AG09309 (cell line): ENCODE results near the gene GJA5.

ENCODE experiments used
- DNase-seq: peaks from one replicate; pipeline ENCODE4 v3.0.0-alpha.2; 2010; ENCODE audit warnings: low read depth
- H3K4me3 ChIP-seq: 2 replicates; pipeline ENCODE4 v1.5.1; 2011; ENCODE audit warnings: mild to moderate bottlenecking, low read depth, low read length, moderate library complexity; ENCODE audit not compliant: control insufficient read depth
- TF ChIP-seq, protein P1 (sequence below): IDR thresholded peaks from 2 replicates; pipeline ENCODE4 v1.5.1; 2011; ENCODE audit warnings: mild to moderate bottlenecking, low read depth, low read length, inconsistent platforms; ENCODE audit not compliant: insufficient read depth, control insufficient read depth; ENCODE audit errors: missing control alignments

Gene GJA5

DNA sequence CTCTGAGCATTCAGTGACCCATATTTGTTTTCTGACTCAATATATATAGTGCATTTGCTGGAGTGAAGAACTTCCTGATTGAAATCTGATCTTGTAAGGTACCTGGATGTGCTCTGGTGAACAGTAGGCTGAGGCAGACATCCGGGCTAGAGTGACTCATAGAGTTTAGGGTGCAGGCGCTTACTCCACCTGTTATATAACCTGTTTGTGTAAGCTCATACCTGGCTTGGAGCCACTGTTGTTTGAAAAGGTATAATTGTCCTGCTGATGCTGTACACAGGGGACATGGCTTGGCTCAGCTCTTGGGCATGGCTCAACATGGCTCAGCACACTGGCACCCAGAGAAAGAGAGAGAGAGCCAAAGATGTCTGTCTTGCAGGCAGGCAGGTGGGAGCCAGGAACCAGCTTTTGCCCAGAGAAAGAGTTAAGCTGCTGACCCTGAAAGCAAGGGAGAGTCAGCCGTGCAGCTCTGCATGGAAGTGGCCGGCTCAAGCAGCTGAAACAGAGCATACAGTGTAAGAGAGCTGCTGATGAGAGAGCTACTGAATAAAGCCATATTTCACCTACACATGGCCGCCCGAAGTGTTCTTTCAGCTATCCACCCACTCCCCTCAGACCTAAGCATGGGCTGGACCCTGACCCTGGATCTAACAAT is 43.2 kb downstream of the GJA5 start:
- no peak for DNase-seq
- TF ChIP-seq, protein P1, sequence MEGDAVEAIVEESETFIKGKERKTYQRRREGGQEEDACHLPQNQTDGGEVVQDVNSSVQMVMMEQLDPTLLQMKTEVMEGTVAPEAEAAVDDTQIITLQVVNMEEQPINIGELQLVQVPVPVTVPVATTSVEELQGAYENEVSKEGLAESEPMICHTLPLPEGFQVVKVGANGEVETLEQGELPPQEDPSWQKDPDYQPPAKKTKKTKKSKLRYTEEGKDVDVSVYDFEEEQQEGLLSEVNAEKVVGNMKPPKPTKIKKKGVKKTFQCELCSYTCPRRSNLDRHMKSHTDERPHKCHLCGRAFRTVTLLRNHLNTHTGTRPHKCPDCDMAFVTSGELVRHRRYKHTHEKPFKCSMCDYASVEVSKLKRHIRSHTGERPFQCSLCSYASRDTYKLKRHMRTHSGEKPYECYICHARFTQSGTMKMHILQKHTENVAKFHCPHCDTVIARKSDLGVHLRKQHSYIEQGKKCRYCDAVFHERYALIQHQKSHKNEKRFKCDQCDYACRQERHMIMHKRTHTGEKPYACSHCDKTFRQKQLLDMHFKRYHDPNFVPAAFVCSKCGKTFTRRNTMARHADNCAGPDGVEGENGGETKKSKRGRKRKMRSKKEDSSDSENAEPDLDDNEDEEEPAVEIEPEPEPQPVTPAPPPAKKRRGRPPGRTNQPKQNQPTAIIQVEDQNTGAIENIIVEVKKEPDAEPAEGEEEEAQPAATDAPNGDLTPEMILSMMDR: no peak

DNA sequence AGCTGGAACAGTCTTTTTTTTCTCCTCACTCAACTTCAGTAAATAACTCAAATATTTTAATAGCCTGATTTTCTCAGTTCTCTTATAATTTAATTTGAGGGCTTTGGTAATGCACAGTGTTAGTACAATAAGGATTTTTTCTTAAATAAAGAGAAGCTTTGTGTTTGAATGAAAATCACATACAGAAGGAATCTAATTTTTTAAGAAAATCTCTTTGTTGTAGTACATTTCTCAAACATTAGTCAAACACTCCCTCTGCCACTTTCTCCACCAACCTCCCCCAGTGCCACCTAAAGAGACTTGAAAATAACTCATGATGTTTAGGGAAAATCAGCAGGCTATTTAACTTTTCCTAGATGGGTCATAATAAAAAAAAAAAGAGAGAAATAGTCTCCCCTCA is 47.8 kb downstream of the GJA5 start:
- no peak overlapping the region for H3K4me3 ChIP-seq
- DNase-seq: no peak
- TF ChIP-seq, protein P1: no peak

More for the DNA sequence above, 43.2 kb downstream of the GJA5 start:
- no peak overlapping the region for H3K4me3 ChIP-seq
